SW 1271 (cell line): ENCODE measurements around the gene AMELX.

Experiments used
- DNase-seq, 2 experiments: peaks; one replicate each; lab custom pipeline; 2025; lab: John Stamatoyannopoulos, UW

Gene AMELX

GRCh38 chrX:11293113-11293512 is at the start of gene AMELX:
TSS of gene AMELX (plus strand) at chrX:11293413. CDS start at chrX:11294789, 1,376 bp downstream.
- no peak for DNase-seq

DNA sequence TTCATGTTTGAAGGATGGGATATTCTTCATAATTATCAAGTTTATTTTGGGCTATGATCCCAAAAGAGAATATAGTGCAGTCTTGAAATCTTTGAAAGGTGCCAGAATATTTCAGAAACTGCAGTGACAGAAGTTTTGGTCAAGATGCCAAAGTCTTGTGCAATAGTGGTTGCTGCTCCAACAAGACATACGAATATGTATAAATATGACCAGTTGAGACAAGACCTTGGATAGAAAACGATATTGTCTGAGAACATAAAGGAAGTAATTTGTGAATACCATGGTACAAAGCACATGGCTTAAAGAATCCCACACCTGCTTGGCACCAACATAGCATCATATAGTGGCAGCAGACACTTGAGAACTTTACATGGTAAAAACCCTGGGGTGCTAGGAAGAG is 48.6 kb upstream of the AMELX start:
- no peak for DNase-seq

- no peak for DNase-seq
These were observed 38.6 kb upstream of the AMELX start for GRCh38 chrX:11254417-11255109.

GRCh38 chrX:11257290-11257689 is 35.9 kb upstream of the AMELX start:
- no peak for DNase-seq

GRCh38 chrX:11257711-11258110 is 35.5 kb upstream of the AMELX start:
- DNase-seq = no peak

- DNase-seq = no peak
These were observed 33.8 kb upstream of the AMELX start for GRCh38 chrX:11259437-11259836.

DNA sequence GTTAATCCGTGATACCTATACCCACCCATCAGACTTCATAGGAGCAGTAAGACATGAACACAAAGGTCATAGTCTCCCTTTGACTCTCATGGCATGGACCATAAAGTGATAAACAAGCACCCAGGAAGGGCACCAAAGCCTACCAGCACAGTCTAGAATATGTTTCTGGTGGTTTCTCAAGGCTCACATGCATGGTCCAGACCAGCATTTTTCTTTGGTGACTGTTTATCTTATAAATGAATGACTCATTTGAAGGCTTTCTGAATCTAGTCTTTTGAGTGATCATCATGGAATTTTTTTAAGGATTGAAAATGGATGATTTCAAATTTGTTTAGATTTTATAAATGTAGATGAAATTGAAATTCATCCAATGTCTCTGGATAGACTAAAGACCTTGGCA is 32.0 kb upstream of the AMELX start:
- DNase-seq = no peak

DNA sequence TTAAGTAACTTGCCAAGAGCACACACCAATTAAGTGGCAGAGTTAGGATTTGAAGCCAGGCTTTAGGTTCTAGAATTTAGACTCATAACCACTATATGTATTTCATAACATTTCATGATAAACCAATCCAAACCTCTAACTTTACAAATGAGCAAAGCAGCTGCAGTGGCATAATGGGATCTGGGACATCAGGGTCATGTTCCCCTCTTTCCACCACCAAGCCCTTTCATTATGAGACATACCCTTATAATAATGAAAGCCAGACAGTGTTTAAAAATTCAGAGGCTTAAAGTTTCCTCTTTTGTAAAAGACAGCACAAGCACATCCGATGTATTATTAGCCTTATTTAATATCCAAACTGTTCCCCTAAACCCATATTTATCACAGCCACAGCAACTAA is 28.3 kb upstream of the AMELX start:
- no peak for DNase-seq

DNA sequence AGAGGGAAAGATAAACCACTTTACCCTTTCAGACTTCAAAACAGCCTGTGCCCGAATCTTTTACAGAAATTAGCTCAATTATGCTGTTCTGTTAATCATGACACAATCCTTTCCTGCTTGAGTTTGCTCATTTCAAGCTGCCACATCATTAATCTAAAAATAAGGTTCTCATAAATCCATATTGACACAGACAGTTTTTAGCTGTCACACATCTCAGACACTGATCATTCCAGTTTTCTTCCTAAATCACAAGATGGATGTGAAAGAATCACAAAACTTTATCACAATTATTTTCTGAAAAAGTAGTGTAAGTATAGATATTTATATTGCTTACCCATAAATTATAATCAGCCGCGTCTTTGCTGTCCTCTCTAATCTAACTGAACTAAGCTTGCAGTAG is 27.9 kb upstream of the AMELX start:
- DNase-seq = no peak

DNA sequence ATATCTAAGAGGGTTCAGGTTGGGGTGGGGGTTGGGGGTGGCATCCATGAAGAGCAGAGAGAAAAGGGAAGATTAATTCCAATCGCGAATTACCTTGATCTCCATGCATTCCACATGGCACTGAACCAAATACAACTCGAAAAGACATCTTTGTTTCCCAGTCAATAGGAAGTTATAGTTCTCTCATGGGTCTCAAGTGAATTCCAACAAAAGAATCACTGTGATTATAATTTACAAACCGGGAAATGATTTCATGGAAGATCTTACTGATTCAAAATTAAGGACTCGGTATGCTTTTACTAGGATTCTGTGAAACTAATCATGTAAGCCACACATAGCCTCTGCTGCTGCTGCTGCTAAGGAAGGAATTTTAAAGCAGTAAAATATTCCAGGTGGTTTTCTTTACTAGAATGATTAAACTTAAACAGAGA is 26.6 kb upstream of the AMELX start:
- DNase-seq = no peak

DNA sequence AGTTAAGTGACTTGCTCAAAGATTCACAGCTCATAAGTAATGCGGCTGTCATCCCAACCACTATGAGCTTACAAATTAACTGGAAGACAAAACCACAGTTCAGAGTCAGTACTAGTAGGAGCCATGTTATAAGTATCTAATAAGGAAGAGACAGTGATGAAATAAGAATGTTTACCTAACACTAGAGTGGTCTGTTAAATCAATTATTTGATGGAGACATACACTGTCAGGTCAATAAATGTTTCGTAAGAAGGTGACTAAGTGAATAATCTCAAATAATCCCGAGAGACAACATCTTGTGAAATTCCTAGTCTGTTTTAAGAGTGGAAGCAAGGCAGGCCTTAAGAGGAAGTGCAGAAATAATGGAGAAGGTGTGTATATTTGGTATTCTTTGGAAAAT is 25.8 kb upstream of the AMELX start:
- no peak for DNase-seq

DNA sequence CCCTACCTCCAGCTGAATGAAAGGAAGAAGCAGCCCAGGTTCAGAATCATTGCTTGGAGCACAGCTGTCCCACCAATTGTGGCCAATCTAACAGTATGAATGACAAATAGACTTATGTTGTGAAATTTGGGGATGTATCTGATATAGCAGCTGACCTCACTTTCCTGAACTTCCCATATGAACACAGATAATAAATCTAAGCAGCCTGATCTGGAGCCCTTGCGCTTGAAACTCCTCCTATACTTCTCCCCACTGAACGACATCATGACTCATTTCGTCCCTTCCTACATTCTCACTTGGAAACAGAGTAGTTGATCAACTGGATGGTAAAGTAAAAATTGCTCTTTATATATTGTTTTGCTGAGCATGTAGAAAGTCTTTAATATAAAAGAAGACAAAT is 24.2 kb upstream of the AMELX start:
- DNase-seq = no peak

- no peak for DNase-seq
These were observed 23.2 kb upstream of the AMELX start for GRCh38 chrX:11269996-11270395.

DNA sequence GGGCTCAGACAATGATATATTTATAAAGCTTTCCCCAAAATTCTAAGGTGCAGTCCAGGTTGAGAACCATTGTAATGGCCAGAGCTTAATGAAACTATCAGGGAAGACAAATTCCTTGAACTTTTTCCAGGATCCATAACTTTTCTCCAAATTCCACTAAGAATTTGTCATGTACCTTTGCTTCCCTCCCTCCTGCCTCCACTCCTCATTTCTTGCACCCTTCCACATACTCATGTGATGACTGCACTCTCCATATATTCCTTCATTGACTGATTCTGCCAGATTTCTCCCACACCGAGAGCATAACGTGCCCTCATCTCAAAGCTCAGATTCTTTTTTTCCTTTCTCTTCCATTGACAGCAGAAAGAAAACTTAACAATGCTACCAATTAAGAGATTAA is 20.9 kb upstream of the AMELX start:
- DNase-seq = no peak

- DNase-seq = no peak
These were observed 20.4 kb upstream of the AMELX start for GRCh38 chrX:11272863-11273262.

DNA sequence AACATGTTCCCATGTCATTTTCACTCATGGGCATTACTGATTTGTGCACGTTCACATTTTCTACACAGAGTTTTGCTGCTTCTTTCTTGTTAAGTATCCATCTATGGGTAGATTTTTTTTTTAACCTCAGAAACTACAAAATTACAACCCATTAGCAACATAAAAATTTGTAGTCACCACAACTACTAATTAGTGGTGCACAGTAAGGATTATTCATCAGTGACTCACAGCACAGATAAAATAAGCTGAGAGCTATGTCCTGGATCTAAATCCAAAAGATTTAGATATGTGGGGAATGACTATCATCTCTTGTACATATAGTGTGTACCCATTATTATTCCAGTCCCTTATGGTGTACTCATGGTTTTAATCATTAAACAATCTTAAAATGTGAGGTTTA is 19.7 kb upstream of the AMELX start:
- DNase-seq = no peak

- no peak for DNase-seq
These were observed 11.2 kb upstream of the AMELX start for GRCh38 chrX:11282043-11282442.

DNA sequence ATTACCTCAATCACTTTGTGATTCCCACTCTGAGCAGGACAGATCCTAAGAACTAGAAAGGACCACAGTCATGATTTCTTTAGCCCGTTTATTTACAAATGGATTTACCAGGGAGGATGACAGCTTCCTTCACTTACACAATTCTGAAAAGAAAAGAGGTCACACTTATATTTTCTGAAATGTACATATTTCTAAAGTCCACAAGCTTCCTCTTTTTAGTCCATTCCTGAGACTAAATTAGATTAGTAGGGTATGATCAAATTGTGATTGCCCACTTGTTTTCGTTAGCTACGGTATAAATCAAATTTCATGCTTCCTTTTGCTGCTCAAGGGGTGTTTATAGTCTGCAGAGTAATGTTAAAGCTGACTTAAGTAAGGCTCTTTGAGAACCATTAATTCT is 7.6 kb upstream of the AMELX start:
- DNase-seq = no peak

- DNase-seq = no peak
These were observed 5.7 kb upstream of the AMELX start for GRCh38 chrX:11287505-11287904.

DNA sequence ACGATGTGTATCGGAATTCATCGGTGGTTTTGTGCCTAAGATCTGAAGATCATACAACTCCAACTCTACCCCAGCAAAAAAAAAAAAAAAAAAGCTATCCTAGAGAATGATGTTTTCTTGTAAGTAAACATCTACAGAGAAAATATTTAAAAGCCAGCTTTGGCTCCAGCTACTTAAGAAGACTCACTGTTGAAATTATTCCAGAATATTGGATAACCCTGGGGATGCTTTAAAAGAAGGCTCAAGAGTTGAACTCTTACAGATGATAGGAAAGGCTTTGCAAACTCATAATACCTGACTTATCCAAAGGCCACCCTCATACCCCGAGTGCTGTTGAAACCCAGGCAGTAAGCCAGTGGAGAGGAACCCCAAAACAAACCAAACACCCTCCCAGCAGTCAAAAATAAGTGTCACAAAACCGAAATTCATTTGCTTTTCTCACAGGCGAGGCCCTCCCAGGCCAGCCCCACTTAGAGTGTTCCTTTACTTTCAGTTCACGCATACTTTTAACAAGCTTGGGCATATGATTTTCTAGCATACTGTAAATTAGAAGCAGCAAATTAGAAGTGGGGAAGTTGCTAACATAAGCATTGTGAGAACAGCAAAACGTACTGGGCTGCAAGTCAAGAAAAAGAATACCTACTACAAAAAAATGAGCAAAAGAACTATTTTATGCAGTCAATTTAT is 2.7 kb upstream of the AMELX start:
- no peak for DNase-seq

DNA sequence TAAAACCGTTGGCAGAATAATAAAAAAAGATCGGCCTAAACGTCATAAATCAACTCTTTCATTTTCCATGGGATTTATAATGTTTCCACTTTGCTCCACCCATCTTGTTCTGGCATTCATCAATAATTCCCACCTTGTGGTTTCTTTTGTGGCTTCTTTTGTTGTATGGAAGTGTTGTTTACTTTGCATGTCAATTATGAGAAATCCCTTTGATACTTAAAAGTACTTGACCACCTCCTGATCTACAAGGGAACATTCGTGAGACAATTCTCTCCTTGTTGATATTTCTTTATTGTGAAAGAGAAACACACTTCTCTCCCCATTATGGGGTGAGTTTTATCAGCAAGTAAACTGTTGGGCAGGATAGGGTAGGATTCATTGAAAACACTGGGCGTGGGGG is 2.8 kb downstream of the AMELX start:
- DNase-seq = no peak

DNA sequence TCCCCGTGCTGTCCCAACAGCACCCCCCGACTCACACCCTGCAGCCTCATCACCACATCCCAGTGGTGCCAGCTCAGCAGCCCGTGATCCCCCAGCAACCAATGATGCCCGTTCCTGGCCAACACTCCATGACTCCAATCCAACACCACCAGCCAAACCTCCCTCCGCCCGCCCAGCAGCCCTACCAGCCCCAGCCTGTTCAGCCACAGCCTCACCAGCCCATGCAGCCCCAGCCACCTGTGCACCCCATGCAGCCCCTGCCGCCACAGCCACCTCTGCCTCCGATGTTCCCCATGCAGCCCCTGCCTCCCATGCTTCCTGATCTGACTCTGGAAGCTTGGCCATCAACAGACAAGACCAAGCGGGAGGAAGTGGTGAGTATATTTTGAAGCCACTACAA is 5.4 kb downstream of the AMELX start:
- DNase-seq = no peak

DNA sequence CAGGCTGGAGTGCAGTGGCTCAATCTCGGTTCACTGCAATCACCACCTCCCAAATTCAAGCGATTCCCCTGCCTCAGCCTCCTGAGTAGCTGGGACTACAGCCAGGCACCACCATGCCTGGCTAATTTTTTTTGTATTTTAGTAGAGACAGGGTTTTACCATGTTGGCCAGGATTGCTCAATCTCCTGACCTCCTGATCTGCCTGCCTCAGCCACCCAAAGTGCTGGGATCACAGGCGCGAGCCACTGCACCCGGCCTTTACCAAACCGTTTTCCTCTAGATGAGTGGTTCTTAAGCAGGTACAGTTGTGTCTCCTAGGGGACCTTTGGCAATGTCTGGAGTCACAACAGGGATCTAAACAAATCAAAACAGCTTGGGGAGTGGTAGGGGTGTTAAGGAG is 11.6 kb downstream of the AMELX start:
- no peak for DNase-seq

DNA sequence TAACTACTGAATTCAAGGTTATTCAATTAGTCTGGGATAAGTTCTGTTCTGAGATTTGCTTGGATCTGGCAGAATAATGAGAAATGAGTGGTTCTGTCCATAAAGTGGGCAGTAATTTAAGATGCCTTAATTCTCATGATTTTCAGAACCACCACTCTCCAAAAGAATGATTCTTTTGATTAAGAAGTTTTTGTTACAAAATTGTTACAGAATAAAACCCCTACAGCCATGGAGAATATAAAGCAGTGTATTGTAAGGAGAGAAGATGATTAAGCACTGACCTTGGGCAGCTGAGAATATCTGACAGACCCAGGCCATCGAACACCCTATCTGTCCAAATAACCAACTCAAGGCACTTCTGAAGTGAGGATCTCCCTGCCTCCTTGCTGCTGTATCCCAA is 12.4 kb downstream of the AMELX start:
- DNase-seq = no peak
